Umbilical cord (tissue), 2 donors: ENCODE data around the gene PSAT1. TPM values are rescaled to one million over a fixed set of nuclear protein-coding genes. Genes with fewer than 3 reads are reported as not detected.
A peak's percentile ranks its signal among the peaks of the same experiment; 100 is the strongest.

Experiments used
- DNase-seq: peaks from one replicate; pipeline ENCODE4 v3.0.0-alpha.2; 2015; ENCODE audit warnings: low spot score
- total RNA-seq: library from RNA; depleted of rRNA; stranded (reverse); fragments of >200 nt; gene quantifications from one replicate; pipeline ENCODE4 v1.2.3, GENCODE V29; 2014; ENCODE audit warnings: low replicate concordance; ENCODE audit not compliant: insufficient read depth

PSAT1 gene
- total RNA-seq, 1 donor from 2014 or later: 14.2 TPM

- DNase-seq: no peak
Measured at GRCh38 chr9:78316166-78316892, 19.4 kb downstream of the PSAT1 start.

GRCh38 chr9:78319197-78320029 is 22.5 kb downstream of the PSAT1 start:
- no peak for DNase-seq

GRCh38 chr9:78320030-78320693 is 23.2 kb downstream of the PSAT1 start:
- no peak for DNase-seq

GRCh38 chr9:78320875-78321496 is 24.1 kb downstream of the PSAT1 start:
- no peak for DNase-seq

- DNase-seq: no peak
Measured at GRCh38 chr9:78321505-78321904, 24.6 kb downstream of the PSAT1 start.

GRCh38 chr9:78324068-78324650 is 27.2 kb downstream of the PSAT1 start:
- no peak for DNase-seq

- DNase-seq: no peak
Measured at GRCh38 chr9:78324682-78325081, 27.8 kb downstream of the PSAT1 start.

GRCh38 chr9:78325343-78325742 is 28.4 kb downstream of the PSAT1 start:
- peak; percentile 70 for DNase-seq

- DNase-seq: peak; percentile 7
Measured at GRCh38 chr9:78325846-78326360, 29.0 kb downstream of the PSAT1 start.

- no peak for DNase-seq
Measured at GRCh38 chr9:78326564-78326963, 29.6 kb downstream of the PSAT1 start.

GRCh38 chr9:78332381-78332780 is 35.5 kb downstream of the PSAT1 start:
- no peak for DNase-seq

- no peak for DNase-seq
Measured at GRCh38 chr9:78348848-78349247, 51.9 kb downstream of the PSAT1 start.

- DNase-seq: no peak
Measured at GRCh38 chr9:78351816-78352215, 54.9 kb downstream of the PSAT1 start.

GRCh38 chr9:78354324-78354973 is 57.5 kb downstream of the PSAT1 start:
- no peak for DNase-seq

- DNase-seq: no peak
Measured at GRCh38 chr9:78354989-78355388, 58.1 kb downstream of the PSAT1 start.

- DNase-seq: no peak
Measured at GRCh38 chr9:78356634-78357033, 59.7 kb downstream of the PSAT1 start.

GRCh38 chr9:78357165-78357873 is 60.4 kb downstream of the PSAT1 start:
- DNase-seq: no peak

- no peak for DNase-seq
Measured at GRCh38 chr9:78358329-78359051, 61.6 kb downstream of the PSAT1 start.

- peak; percentile 80 for DNase-seq
Measured at GRCh38 chr9:78363221-78363620, 66.3 kb downstream of the PSAT1 start.
